Glutamatergic neuron (in vitro differentiated cells): ENCODE data around the gene TRNP1. TPM values are rescaled to one million over a fixed set of nuclear protein-coding genes. Genes with fewer than 3 reads are reported as not detected.

Experiments
- DNase-seq: peaks from one replicate; pipeline ENCODE4 v3.0.0; 2022
- H3K27ac Mint-ChIP-seq: one replicate; pipeline ENCODE4 v1.8.0; 2020; ENCODE audit warnings: mild to moderate bottlenecking, mixed read lengths, inconsistent platforms; ENCODE audit not compliant: unreplicated experiment
- H3K27me3 Mint-ChIP-seq: one replicate; pipeline ENCODE4 v1.8.0; 2020; ENCODE audit warnings: mild to moderate bottlenecking, moderate library complexity, mixed read lengths, inconsistent platforms; ENCODE audit not compliant: unreplicated experiment
- H3K36me3 Mint-ChIP-seq: one replicate; pipeline ENCODE4 v1.8.0; 2020; ENCODE audit warnings: mild to moderate bottlenecking, mixed read lengths, inconsistent platforms; ENCODE audit not compliant: unreplicated experiment
- H3K4me1 Mint-ChIP-seq: one replicate; pipeline ENCODE4 v1.8.0; 2020; ENCODE audit warnings: mild to moderate bottlenecking, low read depth, mixed read lengths, inconsistent platforms; ENCODE audit not compliant: unreplicated experiment
- H3K4me3 Mint-ChIP-seq: one replicate; pipeline ENCODE4 v1.8.0; 2020; ENCODE audit warnings: mild to moderate bottlenecking, mixed read lengths, inconsistent platforms; ENCODE audit not compliant: unreplicated experiment
- H3K9me3 Mint-ChIP-seq: one replicate; pipeline ENCODE4 v1.8.0; 2020; ENCODE audit warnings: mild to moderate bottlenecking, moderate library complexity, mixed read lengths, inconsistent platforms; ENCODE audit not compliant: unreplicated experiment
- CTCF ChIP-seq: fragments of 200-600 bp; sonication (generic); IDR thresholded peaks from one replicate; pipeline ENCODE4 v1.5.0; 2021; ENCODE audit not compliant: partially characterized antibody, unreplicated experiment
- total RNA-seq: library from RNA; stranded (reverse); fragmentation: NEBNext Ultra II Directional; extraction: Animal tissue kit (Norgen Biotek cat#: 25700); gene quantifications from one replicate; pipeline ENCODE4 v1.2.1, GENCODE V29; 2021; ENCODE audit not compliant: unreplicated experiment

TRNP1 gene
- total RNA-seq, 1 donor from 2014 or later, result 13.9 TPM

- H3K4me1 Mint-ChIP-seq, result peaks cover 18% of the 10 kb centered on the region
- H3K27ac Mint-ChIP-seq, result no peak overlapping the region
- no peak for TF ChIP-seq CTCF
- no peaks in the 10 kb centered on the region for H3K36me3 Mint-ChIP-seq
- DNase-seq, result no peak
- H3K9me3 Mint-ChIP-seq, result peaks cover 7% of the 10 kb centered on the region
- H3K27me3 Mint-ChIP-seq, result peaks cover 11% of the 10 kb centered on the region
- no peak overlapping the region for H3K4me3 Mint-ChIP-seq
Observed at GRCh38 chr1:26996665-26997064, 3.2 kb downstream of the TRNP1 start.

GRCh38 chr1:26998429-26999300, 5.2 kb downstream of the TRNP1 start:
- H3K36me3 Mint-ChIP-seq, result no peaks in the 10 kb centered on the region
- no peak for DNase-seq
- peaks cover 19% of the 10 kb centered on the region for H3K4me1 Mint-ChIP-seq
- H3K27me3 Mint-ChIP-seq, result peaks cover 10% of the 10 kb centered on the region
- H3K4me3 Mint-ChIP-seq, result no peak overlapping the region
- H3K27ac Mint-ChIP-seq, result no peak overlapping the region
- peaks cover 7% of the 10 kb centered on the region for H3K9me3 Mint-ChIP-seq
- TF ChIP-seq CTCF, result no peak

- Mint-ChIP-seq H3K9me3 (peaks cover 6% of the 10 kb centered on the region), H3K36me3 (no peaks in the 10 kb centered on the region), H3K4me1 (peaks cover 26% of the 10 kb centered on the region), H3K27me3 (peaks cover 11% of the 10 kb centered on the region), H3K4me3 (no peak overlapping the region), H3K27ac (no peak overlapping the region)
- TF ChIP-seq CTCF, result no peak
- peak; percentile 24 for DNase-seq
Observed at GRCh38 chr1:26999440-26999987, 6.0 kb downstream of the TRNP1 start.

GRCh38 chr1:27000090-27000816, 6.8 kb downstream of the TRNP1 start:
- TF ChIP-seq CTCF, result no peak
- Mint-ChIP-seq H3K27me3 (peaks cover 10% of the 10 kb centered on the region), H3K4me3 (no peak overlapping the region), H3K9me3 (peaks cover 4% of the 10 kb centered on the region), H3K36me3 (no peaks in the 10 kb centered on the region), H3K4me1 (peaks cover 29% of the 10 kb centered on the region), H3K27ac (no peak overlapping the region)
- no peak for DNase-seq
